ENCODE measurements around the gene ASXL1.

- TF ChIP-seq GATA2 (IDR thresholded peaks at IDR 0.05; ENCODE audit: low read depth, low read length): no peak
- no peak for TF ChIP-seq GATA3 (IDR thresholded peaks at IDR 0.05; ENCODE audit: low read depth, low read length)
Observed at GRCh38 chr20:32485770-32486478, 127.8 kb downstream of the ASXL1 start.

All from SH-SY5Y (cell line).